Trophoblast cell (in vitro differentiated cells and primary cell): Measurements from ENCODE around the gene EFNA1.

Source experiments
- DNase-seq, 2 donors: peaks; one replicate each; pipeline ENCODE4 v3.0.0-alpha.2; 2016
- H2AFZ ChIP-seq: 2 replicates; pipeline ENCODE4 v1.6.1; 2013; ENCODE audit warnings: low read length, moderate library complexity, mild to moderate bottlenecking; ENCODE audit not compliant: insufficient read depth, poor library complexity
- H2AK5ac ChIP-seq: 2 replicates; pipeline ENCODE4 v1.6.1; 2013; ENCODE audit warnings: mild to moderate bottlenecking, low read length
- H2BK120ac ChIP-seq: 2 replicates; pipeline ENCODE4 v1.6.1; 2013; ENCODE audit warnings: low read length, mild to moderate bottlenecking, moderate library complexity; ENCODE audit not compliant: insufficient read depth, poor library complexity
- H2BK12ac ChIP-seq: 2 replicates; pipeline ENCODE4 v1.6.1; 2013; ENCODE audit warnings: mild to moderate bottlenecking, low read length, moderate library complexity
- H2BK5ac ChIP-seq: 2 replicates; pipeline ENCODE4 v1.6.1; 2013; ENCODE audit warnings: low read length, low read depth, moderate library complexity, mild to moderate bottlenecking; ENCODE audit not compliant: poor library complexity
- H3K14ac ChIP-seq: 2 replicates; pipeline ENCODE4 v1.6.1; 2013; ENCODE audit warnings: mild to moderate bottlenecking, low read length
- H3K18ac ChIP-seq: 2 replicates; pipeline ENCODE4 v1.6.1; 2013; ENCODE audit warnings: mild to moderate bottlenecking, low read length
- H3K23ac ChIP-seq: 2 replicates; pipeline ENCODE4 v1.6.1; 2013; ENCODE audit warnings: low read length
- H3K27ac ChIP-seq: 2 replicates; pipeline ENCODE4 v1.5.1; 2013; ENCODE audit warnings: low read depth, mild to moderate bottlenecking, inconsistent platforms, low read length, moderate library complexity
- H3K27me3 ChIP-seq: 2 replicates; pipeline ENCODE4 v1.6.1; 2013; ENCODE audit warnings: inconsistent platforms, mild to moderate bottlenecking, low read length, moderate library complexity; ENCODE audit not compliant: insufficient read depth
- H3K36me3 ChIP-seq, 2 experiments: 1 replicate in 1 of 2; 2 replicates in 1 of 2; pipeline ENCODE4 v1.6.1; 2013; ENCODE audit warnings: low read length in 2 of 2, mild to moderate bottlenecking in 2 of 2, moderate library complexity in 1 of 2; ENCODE audit not compliant: insufficient read depth in 2 of 2, control insufficient read depth in 1 of 2
- H3K4ac ChIP-seq: 2 replicates; pipeline ENCODE4 v1.6.1; 2013; ENCODE audit warnings: low read depth, mild to moderate bottlenecking, low read length, moderate library complexity
- H3K4me1 ChIP-seq, 2 experiments: 1 replicate in 1 of 2; 2 replicates in 1 of 2; pipeline ENCODE4 v1.6.1; 2013; ENCODE audit warnings: low read length in 2 of 2, mild to moderate bottlenecking in 2 of 2, moderate library complexity in 1 of 2; ENCODE audit not compliant: insufficient read depth in 2 of 2, control insufficient read depth in 1 of 2
- H3K4me2 ChIP-seq: 2 replicates; pipeline ENCODE4 v1.6.1; 2013; ENCODE audit warnings: inconsistent platforms, mild to moderate bottlenecking, low read length, moderate library complexity
- H3K4me3 ChIP-seq: 2 replicates; pipeline ENCODE4 v1.5.1; 2013; ENCODE audit warnings: mild to moderate bottlenecking, low read depth, low read length, inconsistent platforms
- H3K79me1 ChIP-seq: one replicate; pipeline ENCODE4 v1.6.1; 2013; ENCODE audit warnings: low read length
- H3K79me2 ChIP-seq: 2 replicates; pipeline ENCODE4 v1.6.1; 2013; ENCODE audit warnings: low read length, mild to moderate bottlenecking; ENCODE audit not compliant: control insufficient read depth, insufficient read depth, poor library complexity
- H3K9ac ChIP-seq: 2 replicates; pipeline ENCODE4 v1.6.1; 2013; ENCODE audit warnings: mild to moderate bottlenecking, low read length
- H3K9me3 ChIP-seq: 2 replicates; pipeline ENCODE4 v1.6.1; 2013; ENCODE audit warnings: low read depth, mild to moderate bottlenecking, control low read depth, inconsistent platforms, low read length; ENCODE audit not compliant: insufficient read depth
- H4K12ac ChIP-seq: 2 replicates; pipeline ENCODE4 v1.6.1; 2013; ENCODE audit warnings: low read depth, mild to moderate bottlenecking, low read length, moderate library complexity
- H4K8ac ChIP-seq: 2 replicates; pipeline ENCODE4 v1.6.1; 2013; ENCODE audit warnings: low read depth, mild to moderate bottlenecking, low read length, moderate library complexity
- H4K91ac ChIP-seq: one replicate; pipeline ENCODE4 v1.6.1; 2013; ENCODE audit warnings: low read depth, mild to moderate bottlenecking, low read length, moderate library complexity
- WGBS: extraction: QIAGEN DNeasy Blood & Tissue Kit; methylation state at CpG from one replicate; pipeline ENCODE4 v1.1.7; 2013; ENCODE audit warnings: missing lambda C conversion rate; ENCODE audit not compliant: insufficient read length, insufficient coverage; ENCODE audit errors: extremely low coverage; 5-methylcytosine and 5-hydroxymethylcytosine counted together

The EFNA1 gene

DNA sequence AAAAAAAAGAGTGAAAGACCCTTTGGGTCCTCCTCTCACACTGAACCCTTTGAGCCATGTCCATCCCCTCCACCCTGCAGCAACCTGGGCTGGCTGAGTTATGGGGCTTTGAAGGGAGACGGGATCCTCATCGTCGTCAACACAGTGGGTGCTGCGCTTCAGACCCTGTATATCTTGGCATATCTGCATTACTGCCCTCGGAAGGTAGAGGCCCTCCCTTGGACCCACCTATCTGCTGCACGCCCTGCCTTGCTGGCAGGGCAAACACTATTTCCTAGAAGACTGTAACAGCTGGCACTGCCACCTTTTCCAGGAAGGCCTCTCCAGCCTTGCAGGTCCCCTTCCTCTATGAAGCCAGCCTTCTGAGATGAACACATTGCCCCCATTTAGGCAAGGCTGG, 9.1 kb downstream of the EFNA1 start:
- H3K36me3 ChIP-seq: peaks cover 31 to 36% of the 10 kb centered on the region in 2 experiments
- peaks cover 22 to 26% of the 10 kb centered on the region in 2 experiments for H3K4me1 ChIP-seq
- DNase-seq: no peak
- peak overlapping the region; percentile 75 for H3K14ac ChIP-seq
- H2BK5ac ChIP-seq: peak overlapping the region; percentile 10
- H3K4ac ChIP-seq: peak overlapping the region; percentile 7
- H3K23ac ChIP-seq: no peak overlapping the region
- H2BK120ac ChIP-seq: peak overlapping the region; percentile 9
- peak overlapping the region; percentile 1 for H3K9ac ChIP-seq
- peaks cover 20% of the 10 kb centered on the region for H3K79me1 ChIP-seq
- no peak overlapping the region for H3K4me3 ChIP-seq
- H3K9me3 ChIP-seq: no peaks in the 10 kb centered on the region
- peak overlapping the region; percentile 31 for H4K91ac ChIP-seq
- peaks cover 14% of the 10 kb centered on the region for H3K79me2 ChIP-seq
- peak overlapping the region; percentile 20 for H3K27ac ChIP-seq
- H3K18ac ChIP-seq: peak overlapping the region; percentile 26
- no peaks in the 10 kb centered on the region for H3K27me3 ChIP-seq
- peak overlapping the region; percentile 14 for H2BK12ac ChIP-seq
- no peak overlapping the region for H2AFZ ChIP-seq
- H4K8ac ChIP-seq: peak overlapping the region; percentile 15
- H3K4me2 ChIP-seq: peak overlapping the region; percentile 47
- peak overlapping the region; percentile 5 for H2AK5ac ChIP-seq
- H4K12ac ChIP-seq: peak overlapping the region; percentile 6
- WGBS: no CpG with 5 or more reads among the region's 6 CpGs

DNA sequence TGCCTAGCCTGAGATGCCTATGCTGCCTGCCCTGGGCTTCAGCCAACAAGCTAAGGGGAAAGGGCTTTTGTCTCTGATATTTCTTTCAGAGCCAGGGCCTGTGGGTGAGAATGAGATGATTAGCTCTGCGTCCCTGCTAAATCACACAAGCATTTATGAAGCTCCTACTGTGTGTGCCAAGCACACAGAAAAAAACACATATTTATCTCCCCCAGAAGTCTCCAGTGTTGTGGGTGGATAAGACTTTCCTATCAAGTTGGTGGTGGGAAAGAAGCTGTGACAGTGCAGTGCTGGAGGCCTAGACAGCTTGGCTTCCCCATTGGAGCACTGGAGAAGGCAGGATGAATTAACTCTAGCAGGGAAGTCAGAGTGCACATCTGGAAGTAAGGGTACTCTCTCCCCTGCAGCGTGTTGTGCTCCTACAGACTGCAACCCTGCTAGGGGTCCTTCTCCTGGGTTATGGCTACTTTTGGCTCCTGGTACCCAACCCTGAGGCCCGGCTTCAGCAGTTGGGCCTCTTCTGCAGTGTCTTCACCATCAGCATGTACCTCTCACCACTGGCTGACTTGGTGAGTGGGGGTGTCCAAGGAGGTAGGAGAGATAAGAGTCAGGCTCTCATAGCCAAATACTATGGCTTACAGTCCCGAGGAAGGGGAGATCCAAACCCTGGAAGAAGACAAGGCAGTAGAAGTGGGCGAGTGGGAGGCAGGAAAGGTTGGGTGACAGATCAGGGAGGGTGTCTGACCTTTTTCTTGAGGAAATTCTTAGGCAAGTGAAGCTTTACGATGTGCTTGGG, 9.7 kb downstream of the EFNA1 start:
- peaks cover 20% of the 10 kb centered on the region for H3K79me1 ChIP-seq
- WGBS: no CpG with 5 or more reads among the region's 6 CpGs
- peak overlapping the region; percentile 5 for H2AK5ac ChIP-seq
- peak overlapping the region; percentile 6 for H4K12ac ChIP-seq
- H3K36me3 ChIP-seq: peaks cover 26 to 33% of the 10 kb centered on the region in 2 experiments
- peaks cover 14% of the 10 kb centered on the region for H3K79me2 ChIP-seq
- no peak for DNase-seq
- H3K9ac ChIP-seq: no peak overlapping the region
- H3K27me3 ChIP-seq: no peaks in the 10 kb centered on the region
- peak overlapping the region; percentile 31 for H4K91ac ChIP-seq
- H2BK12ac ChIP-seq: peak overlapping the region; percentile 14
- H3K23ac ChIP-seq: no peak overlapping the region
- H3K4me1 ChIP-seq: peaks cover 20 to 24% of the 10 kb centered on the region in 2 experiments
- peak overlapping the region; percentile 9 for H2BK120ac ChIP-seq
- H2AFZ ChIP-seq: no peak overlapping the region
- no peaks in the 10 kb centered on the region for H3K9me3 ChIP-seq
- no peak overlapping the region for H3K27ac ChIP-seq
- peak overlapping the region; percentile 7 for H3K4ac ChIP-seq
- peak overlapping the region; percentile 15 for H4K8ac ChIP-seq
- no peak overlapping the region for H3K4me3 ChIP-seq
- H3K14ac ChIP-seq: peak overlapping the region; percentile 75
- peak overlapping the region; percentile 26 for H3K18ac ChIP-seq
- peak overlapping the region; percentile 47 for H3K4me2 ChIP-seq
- peak overlapping the region; percentile 10 for H2BK5ac ChIP-seq

GRCh38 chr1:155139895-155140629, 12.4 kb downstream of the EFNA1 start, which contains the start of gene DPM3:
TSS of gene DPM3 (minus strand) at chr1:155140531. CDS start at chr1:155140240, 291 bp downstream.
- WGBS: no CpG with 5 or more reads among the region's 42 CpGs
- Histone ChIP-seq H4K12ac (peak within 1 kb of the TSS; percentile 84), H3K23ac (no peak within 1 kb of the TSS), H3K27ac (peak within 1 kb of the TSS; percentile 49), H3K18ac (peak within 1 kb of the TSS; percentile 51), H3K14ac (peak within 1 kb of the TSS; percentile 48), H2BK120ac (peak within 1 kb of the TSS; percentile 74), H2AFZ (peak within 1 kb of the TSS; percentile 96), H3K9ac (peak within 1 kb of the TSS; percentile 84), H2AK5ac (peak within 1 kb of the TSS; percentile 95), H3K4me3 (peak within 1 kb of the TSS; percentile 77), H3K4me1 (peaks cover 7 to 10% of the 10 kb centered on the region in 2 experiments), H2BK12ac (no peak within 1 kb of the TSS), H4K8ac (peak within 1 kb of the TSS; percentile 91), H3K9me3 (no peaks in the 10 kb centered on the region), H2BK5ac (peak within 1 kb of the TSS; percentile 46), H4K91ac (peak within 1 kb of the TSS; percentile 86), H3K36me3 (peaks cover 8 to 10% of the 10 kb centered on the region in 2 experiments), H3K27me3 (no peaks in the 10 kb centered on the region), H3K4ac (peak within 1 kb of the TSS; percentile 85), H3K79me2 (peaks cover 14% of the 10 kb centered on the region), H3K4me2 (peak within 1 kb of the TSS; percentile 96), H3K79me1 (peaks cover 20% of the 10 kb centered on the region)
- DNase-seq: peak; percentile 70 to 86

DNA sequence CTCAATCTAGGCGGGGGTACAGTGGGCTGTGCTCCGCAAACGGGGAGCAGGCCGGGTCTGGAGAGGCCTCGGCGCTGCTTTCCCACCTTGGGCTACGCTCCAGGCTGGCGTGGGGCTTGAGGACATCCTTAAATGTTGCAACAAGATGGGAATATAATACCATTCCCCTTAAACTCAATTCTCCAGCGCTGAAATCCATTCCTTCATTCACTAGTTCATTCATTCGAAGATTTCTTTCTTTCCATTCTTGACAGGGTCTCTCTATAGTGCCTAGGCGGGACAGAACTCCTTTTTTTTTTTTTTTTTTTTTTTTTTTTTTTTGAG, 12.9 kb downstream of the EFNA1 start:
- Histone ChIP-seq H4K91ac (no peak overlapping the region), H3K23ac (no peak overlapping the region), H3K4me1 (peaks cover 7 to 10% of the 10 kb centered on the region in 2 experiments), H3K4me2 (peak overlapping the region; percentile 96), H3K36me3 (peaks cover 7 to 10% of the 10 kb centered on the region in 2 experiments), H3K9me3 (no peaks in the 10 kb centered on the region), H3K4ac (no peak overlapping the region), H3K18ac (peak overlapping the region; percentile 51), H2AK5ac (no peak overlapping the region), H4K8ac (peak overlapping the region; percentile 87), H2BK5ac (no peak overlapping the region), H3K14ac (no peak overlapping the region), H4K12ac (peak overlapping the region; percentile 37), H3K27me3 (no peaks in the 10 kb centered on the region), H3K27ac (no peak overlapping the region), H3K4me3 (no peak overlapping the region), H2BK12ac (no peak overlapping the region), H3K79me2 (peaks cover 12% of the 10 kb centered on the region), H3K9ac (no peak overlapping the region), H2BK120ac (no peak overlapping the region), H2AFZ (peak overlapping the region; percentile 96), H3K79me1 (peaks cover 16% of the 10 kb centered on the region)
- WGBS: 100% methylated on average over 2 of the region's 11 CpGs
- no peak for DNase-seq
